ENCODE measurements around the gene VOPP1.

VOPP1 gene

GRCh38 chr7:55532150-55532917, 40.0 kb downstream of the VOPP1 start:
- no peak for DNase-seq (ENCODE audit: low spot score)

DNA sequence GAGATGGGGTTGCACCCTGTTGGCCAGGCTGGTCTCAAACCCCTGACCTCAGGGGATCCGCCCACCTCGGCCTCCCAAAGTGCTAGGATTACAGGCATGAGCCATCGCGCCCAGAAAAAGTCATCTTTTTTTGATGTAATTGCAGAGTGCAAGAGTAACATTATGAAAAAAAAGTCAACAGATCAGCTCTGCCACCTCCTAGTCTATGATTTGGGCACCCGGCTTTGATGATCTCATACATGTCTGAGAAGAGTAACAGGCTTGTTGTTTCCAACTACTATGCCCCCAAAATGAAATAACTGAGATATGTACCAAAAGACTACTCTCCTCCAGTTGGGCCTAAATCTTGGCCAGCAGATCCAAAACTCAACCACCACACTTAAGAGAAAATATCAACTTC, 40.8 kb downstream of the VOPP1 start:
- no peak for DNase-seq (ENCODE audit: low spot score)

DNA sequence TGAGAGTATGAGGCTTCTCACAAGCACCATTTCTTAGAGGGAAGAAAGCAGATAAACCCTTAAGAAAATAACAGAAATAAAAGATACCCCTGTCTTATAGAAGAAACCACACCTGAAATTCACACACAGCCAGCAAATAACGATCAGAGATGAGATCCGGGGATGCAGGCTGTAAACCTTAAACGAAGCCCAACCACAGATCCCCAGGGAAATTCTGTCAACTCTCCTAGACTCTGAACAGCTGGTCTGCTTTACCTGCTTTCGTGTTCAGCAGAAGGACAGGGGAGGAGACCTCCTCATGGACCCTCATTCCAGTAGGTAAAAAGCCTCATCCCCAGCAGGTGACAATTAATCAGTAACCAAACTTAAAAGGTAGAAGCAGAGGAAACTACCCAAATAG, 45.0 kb downstream of the VOPP1 start:
- no peak for DNase-seq (ENCODE audit: low spot score)

- DNase-seq (ENCODE audit: low spot score), result no peak
These were observed 45.5 kb downstream of the VOPP1 start for GRCh38 chr7:55526770-55527169.

GRCh38 chr7:55526329-55526728, 46.0 kb downstream of the VOPP1 start:
- DNase-seq (ENCODE audit: low spot score), result no peak

- no peak for DNase-seq (ENCODE audit: low spot score)
These were observed 47.6 kb downstream of the VOPP1 start for GRCh38 chr7:55524558-55525310.

- DNase-seq (ENCODE audit: low spot score), result no peak
These were observed 48.9 kb downstream of the VOPP1 start for GRCh38 chr7:55523366-55523765.

DNA sequence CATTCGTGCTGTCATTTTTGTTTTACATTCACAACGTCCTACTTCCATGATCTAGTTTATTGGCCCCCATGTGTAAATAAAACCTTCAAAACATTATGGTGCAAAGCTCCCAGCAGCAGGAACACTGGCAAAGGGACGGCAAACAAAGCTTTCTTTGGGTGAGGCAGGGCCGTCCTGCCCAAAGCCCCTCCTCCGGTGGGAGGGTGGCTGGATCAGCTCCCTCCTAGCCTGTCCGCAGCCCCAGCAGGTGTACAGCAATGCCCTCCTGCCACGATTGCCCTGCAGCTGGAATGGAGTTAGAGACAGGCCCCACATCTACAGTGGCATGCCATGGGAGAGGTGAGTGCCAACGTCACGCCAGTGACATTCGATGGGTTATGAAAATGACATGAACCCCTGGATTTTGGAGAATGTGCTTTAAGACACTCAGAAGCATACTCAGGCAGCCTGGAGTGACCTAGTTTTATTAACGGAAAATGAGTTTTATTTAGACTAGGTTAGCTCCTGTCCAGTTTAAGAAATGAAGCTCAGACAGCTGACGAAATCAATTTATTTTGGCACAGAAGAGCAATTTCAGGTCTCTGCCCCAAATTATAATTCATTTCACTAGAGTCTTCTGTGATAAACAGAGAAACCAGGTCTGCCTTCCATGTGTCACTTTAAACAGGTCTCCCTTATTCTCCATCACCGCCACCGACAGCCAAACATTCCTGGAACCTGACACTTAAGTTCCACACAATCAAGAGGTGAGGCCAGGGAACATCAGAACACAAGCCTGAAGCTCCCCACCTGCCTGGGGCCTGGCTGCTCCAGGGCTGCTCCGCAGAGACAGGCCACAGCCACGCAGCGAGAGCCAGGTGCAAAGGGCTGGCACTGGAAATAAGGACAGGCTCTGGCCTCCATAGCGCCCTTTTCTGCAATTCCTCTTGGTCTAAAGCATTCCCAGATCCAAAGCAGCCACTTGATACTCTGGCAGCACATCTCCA, 50.1 kb downstream of the VOPP1 start:
- no peak for DNase-seq (ENCODE audit: low spot score)

GRCh38 chr7:55521512-55521911, 50.8 kb downstream of the VOPP1 start:
- no peak for DNase-seq (ENCODE audit: low spot score)

DNA sequence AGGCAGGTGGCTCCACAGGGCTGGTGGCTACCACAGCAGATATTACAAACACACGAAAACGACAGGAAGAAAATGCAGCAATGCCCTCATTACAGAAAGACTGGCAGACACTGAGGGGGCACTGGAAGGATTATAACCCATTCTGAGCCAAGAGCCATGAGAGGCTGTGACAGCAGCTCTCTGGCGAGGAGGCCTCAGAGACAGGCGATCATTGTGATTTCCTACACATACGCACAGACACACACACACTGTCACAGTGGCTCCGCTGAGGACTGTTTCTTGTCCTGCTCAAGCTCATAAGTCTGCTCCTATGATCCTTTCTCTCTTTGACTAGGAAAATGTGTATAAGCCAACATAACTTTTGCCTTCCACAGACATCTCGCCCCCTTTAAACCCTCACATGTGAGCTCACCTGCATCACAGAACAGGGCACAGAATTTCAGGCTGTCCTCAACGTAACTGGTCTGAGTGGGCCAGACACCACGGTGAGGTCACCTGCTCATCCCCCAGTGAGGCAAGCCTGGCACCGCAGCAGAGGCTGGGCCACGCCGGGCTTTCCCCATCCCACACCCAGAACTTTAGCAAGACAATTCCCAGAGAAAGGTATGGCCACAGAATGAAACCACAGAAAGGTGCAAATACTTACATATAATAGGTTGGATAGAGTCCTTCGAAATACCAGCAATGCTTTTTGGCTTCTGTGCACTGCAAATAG, 51.7 kb downstream of the VOPP1 start:
- DNase-seq (ENCODE audit: low spot score), result no peak

DNA sequence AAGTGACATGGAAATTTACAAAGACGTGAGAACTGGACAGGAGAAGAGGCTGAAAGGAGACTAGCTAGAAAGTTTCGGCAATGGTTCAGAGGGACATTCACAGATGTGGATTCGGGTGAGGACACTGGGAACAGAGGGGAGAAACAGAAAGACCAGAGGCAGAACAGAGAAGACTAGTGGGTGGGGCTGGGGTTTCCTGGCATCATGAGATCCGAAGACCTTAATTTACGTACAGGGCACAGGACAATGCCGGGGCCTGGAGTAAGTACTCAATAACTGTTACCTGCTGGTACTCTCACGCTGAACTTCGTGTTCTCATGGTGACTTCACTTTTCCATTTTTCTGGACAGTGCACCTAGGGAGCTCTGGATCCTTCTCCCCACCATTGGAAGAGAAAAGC, 53.5 kb downstream of the VOPP1 start:
- no peak for DNase-seq (ENCODE audit: low spot score)

DNA sequence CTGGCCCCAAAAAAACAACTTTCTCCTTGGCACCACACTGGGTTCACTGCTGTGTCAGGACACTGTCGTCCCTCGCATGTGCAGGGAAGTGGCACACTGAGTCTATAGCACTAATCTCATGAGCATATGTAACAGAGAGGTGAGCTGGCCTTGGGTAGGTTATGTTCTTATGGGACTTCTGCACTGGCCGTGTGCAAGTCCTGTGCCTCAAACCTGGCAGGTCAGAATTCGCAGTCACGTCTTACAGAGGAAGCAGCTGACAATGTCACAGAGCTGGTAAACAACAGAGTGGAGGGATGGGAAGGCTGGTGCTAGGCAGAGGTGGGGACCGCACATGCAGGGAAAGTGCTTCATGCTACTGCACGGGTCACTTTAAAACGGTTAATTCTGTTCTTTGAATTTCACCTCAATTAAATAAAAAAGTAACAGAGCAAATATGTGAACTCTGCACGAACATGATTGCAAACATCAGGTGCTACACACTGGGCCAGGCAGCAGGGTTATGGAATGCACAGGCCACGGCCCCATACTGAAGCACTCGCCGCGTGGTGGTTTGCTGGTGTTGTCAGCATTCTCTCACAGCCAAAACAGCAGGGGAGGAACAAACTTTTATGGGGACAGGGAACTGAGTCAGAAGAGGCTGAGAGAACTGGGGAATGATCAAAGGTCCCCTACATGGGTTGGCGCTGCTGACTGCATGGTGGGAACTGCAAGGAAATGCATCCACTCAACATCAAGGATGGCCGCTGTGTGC, 54.2 kb downstream of the VOPP1 start:
- no peak for DNase-seq (ENCODE audit: low spot score)

DNA sequence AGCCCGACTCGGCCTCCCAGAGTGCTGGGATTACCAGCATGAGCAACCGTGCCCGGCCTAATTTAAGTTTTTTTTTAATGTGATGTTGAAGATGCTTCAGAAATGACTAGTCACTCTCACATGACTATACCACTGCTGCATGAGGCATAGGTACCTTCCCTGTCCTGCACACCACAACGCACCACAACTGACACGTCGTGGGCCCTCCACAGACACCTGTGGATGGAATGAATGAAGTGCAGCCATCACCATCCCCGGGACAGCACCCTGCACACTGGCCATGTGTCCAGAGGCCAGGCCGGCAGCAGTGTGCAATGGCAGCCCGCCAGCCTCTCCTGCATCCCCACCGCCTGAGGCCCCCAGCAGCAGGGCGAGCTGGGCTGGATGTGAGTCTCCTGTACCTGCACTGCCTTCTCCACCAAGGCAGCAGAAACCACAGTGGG, 55.1 kb downstream of the VOPP1 start:
- DNase-seq (ENCODE audit: low spot score), result no peak

- DNase-seq (ENCODE audit: low spot score), result no peak
These were observed 55.9 kb downstream of the VOPP1 start for GRCh38 chr7:55516409-55516808.

GRCh38 chr7:55515569-55516279, 56.6 kb downstream of the VOPP1 start:
- no peak for DNase-seq (ENCODE audit: low spot score)

GRCh38 chr7:55514546-55515265, 57.6 kb downstream of the VOPP1 start:
- no peak for DNase-seq (ENCODE audit: low spot score)

GRCh38 chr7:55513868-55514267, 58.4 kb downstream of the VOPP1 start:
- no peak for DNase-seq (ENCODE audit: low spot score)

DNA sequence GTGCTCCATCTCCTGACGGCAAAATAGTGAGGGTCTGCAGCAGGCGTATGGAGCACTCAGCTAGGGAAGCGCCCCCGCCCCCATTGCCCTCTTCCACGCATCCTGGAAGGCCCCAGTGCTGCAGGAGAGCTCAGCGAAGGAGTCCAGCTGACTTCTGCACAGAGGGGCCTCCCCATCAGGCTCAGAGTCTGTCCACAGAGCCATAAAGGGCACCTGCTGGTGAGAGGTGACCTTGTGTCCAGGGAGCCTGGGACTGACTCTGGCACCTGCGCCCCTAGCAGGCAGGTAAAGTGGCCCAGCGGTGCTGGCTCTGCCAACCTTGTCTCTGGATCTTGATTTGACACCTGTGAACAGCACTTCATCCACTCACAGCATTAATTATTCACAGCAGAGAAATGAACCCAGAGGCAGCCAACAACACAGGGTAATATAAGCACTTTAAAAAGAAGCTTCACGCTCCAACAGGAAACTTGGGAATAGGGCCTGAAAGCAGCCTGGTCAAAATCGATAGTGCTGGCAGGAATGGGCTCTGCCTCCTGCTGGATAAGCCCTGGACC, 59.6 kb downstream of the VOPP1 start:
- DNase-seq (ENCODE audit: low spot score), result no peak

- no peak for DNase-seq (ENCODE audit: low spot score)
These were observed 61.7 kb downstream of the VOPP1 start for GRCh38 chr7:55510621-55511020.
